Naive thymus-derived CD4-positive, alpha-beta T cell (primary cell): ENCODE data around the gene PTPRR. TPM values are rescaled to one million over a fixed set of nuclear protein-coding genes. Genes with fewer than 3 reads are reported as not detected.

ENCODE experiments used
- ATAC-seq: fragments of 150-1000 bp; cut with Tn5 transposase; 2 replicates; pipeline ENCODE4 v1.10.0; 2021; ENCODE audit warnings: mild to moderate bottlenecking, moderate library complexity
- CTCF ChIA-PET: fragments of 350-600 bp; sonication (Branson Sonifier 250); formaldehyde crosslinking; loops from one replicate; lab custom pipeline; 2021; ENCODE audit warnings: antibody characterized with exemption; lab: Charles Lee
- POLR2A ChIA-PET: fragments of 350-600 bp; sonication (Branson Sonifier 250); formaldehyde crosslinking; loops from one replicate; lab custom pipeline; 2021; ENCODE audit warnings: antibody characterized with exemption, inconsistent platforms; lab: Charles Lee
- DNase-seq, 9 donors: peaks; one replicate each; pipeline versions ENCODE4 v3.0.0 to v3.0.0-alpha.2; 2020 to 2022; ENCODE audit warnings: mixed read lengths in 1 of 9
- H3K27ac ChIP-seq: one replicate; pipeline ENCODE4 v1.7.0; 2013; ENCODE audit warnings: mild to moderate bottlenecking, low read depth, low read length, moderate library complexity
- H3K27me3 ChIP-seq, 2 donors: one replicate each; pipeline ENCODE4 v1.7.0; 2013; ENCODE audit warnings: low read length in 2 of 2, mild to moderate bottlenecking in 2 of 2, moderate library complexity in 2 of 2; ENCODE audit not compliant: control insufficient read depth in 2 of 2, insufficient read depth in 2 of 2
- H3K36me3 ChIP-seq, 3 experiments: 1 replicate in 2 of 3; 2 replicates in 1 of 3; pipeline ENCODE4 v1.7.0; 2013; ENCODE audit warnings: low read length in 3 of 3, mild to moderate bottlenecking in 3 of 3, moderate library complexity in 1 of 3; ENCODE audit not compliant: insufficient read depth in 3 of 3, control insufficient read depth in 2 of 3
- H3K4me1 ChIP-seq, 2 donors: one replicate each; pipeline ENCODE4 v1.7.0; 2013; ENCODE audit warnings: low read length in 2 of 2, mild to moderate bottlenecking in 2 of 2, moderate library complexity in 1 of 2; ENCODE audit not compliant: control insufficient read depth in 2 of 2, insufficient read depth in 2 of 2
- H3K4me3 ChIP-seq: 2 replicates; pipeline ENCODE4 v1.7.0; 2013; ENCODE audit warnings: mild to moderate bottlenecking, low read length
- H3K9me3 ChIP-seq, 3 experiments: 1 replicate in 2 of 3; 2 replicates in 1 of 3; pipeline ENCODE4 v1.7.0; 2013; ENCODE audit warnings: low read length in 3 of 3; ENCODE audit not compliant: control insufficient read depth in 2 of 3
- H3K27ac Mint-ChIP-seq, 9 donors: one replicate each; pipeline ENCODE4 v1.8.0; 2020 to 2022; ENCODE audit warnings: mixed read lengths in 9 of 9, mild to moderate bottlenecking in 8 of 9, moderate library complexity in 5 of 9, inconsistent platforms in 2 of 9
- H3K27me3 Mint-ChIP-seq, 5 donors: one replicate each; pipeline ENCODE4 v1.8.0; 2021 to 2022; ENCODE audit warnings: mixed read lengths in 5 of 5, mild to moderate bottlenecking in 1 of 5
- H3K36me3 Mint-ChIP-seq, 5 donors: one replicate each; pipeline ENCODE4 v1.8.0; 2020 to 2022; ENCODE audit warnings: mixed read lengths in 5 of 5, mild to moderate bottlenecking in 3 of 5, inconsistent platforms in 1 of 5
- H3K4me1 Mint-ChIP-seq, 7 donors: one replicate each; pipeline ENCODE4 v1.8.0; 2020 to 2022; ENCODE audit warnings: mixed read lengths in 7 of 7, mild to moderate bottlenecking in 3 of 7, inconsistent platforms in 1 of 7
- H3K4me3 Mint-ChIP-seq, 10 donors: one replicate each; pipeline ENCODE4 v1.8.0; 2020 to 2022; ENCODE audit warnings: mild to moderate bottlenecking in 10 of 10, mixed read lengths in 10 of 10, moderate library complexity in 6 of 10, inconsistent platforms in 2 of 10
- H3K9me3 Mint-ChIP-seq, 11 donors: one replicate each; pipeline ENCODE4 v1.8.0; 2020 to 2022; ENCODE audit warnings: mixed read lengths in 11 of 11, mild to moderate bottlenecking in 4 of 11, inconsistent platforms in 1 of 11, moderate library complexity in 1 of 11
- intact Hi-C, 2 donors: fragments of 100-400 bp; cut with micrococcal nuclease; formaldehyde crosslinking; loops; one replicate each; pipeline ENCODE4 v1.15.1; 2023
- polyA plus RNA-seq, 2 donors: library from polyadenylated mRNA; unstranded; fragments of 300-500 nt; fragmentation: Illumina TruSeq; gene quantifications; one replicate each; pipeline ENCODE4 v1.2.3, GENCODE V29; 2021
- total RNA-seq, 6 experiments: library from RNA in 5 of 6; stranded (reverse) in 5 of 6; gene quantifications; 1 replicate in 5 of 6; 2 replicates in 1 of 6; pipeline ENCODE4 v1.2.3 and lab custom pipeline; 2021 to 2026

The PTPRR gene
- total and polyA plus RNA-seq, 7 experiments from 2014 or later: not detected

GRCh38 chr12:70641691-70642090, 278.8 kb downstream of the PTPRR start:
- no peak overlapping the region for H3K4me3 Mint-ChIP-seq
- Histone ChIP-seq H3K36me3 (no peaks in the 10 kb centered on the region), H3K4me1 (no peaks in the 10 kb centered on the region), H3K27ac (no peak overlapping the region), H3K4me3 (no peak overlapping the region), H3K27me3 (no peaks in the 10 kb centered on the region), H3K9me3 (no peaks in the 10 kb centered on the region)
- ATAC-seq (no peak), DNase-seq (no peak)
- peaks cover 15 to 40% (median 18%) of the 10 kb centered on the region in 5 donors for H3K27me3 Mint-ChIP-seq
- H3K9me3 Mint-ChIP-seq: no peaks in the 10 kb centered on the region
- H3K4me1 Mint-ChIP-seq: peaks cover 0 to 10% (median 0%) of the 10 kb centered on the region in 7 donors
- POLR2A ChIA-PET: no interaction called here
- CTCF ChIA-PET: no interaction called here
- H3K36me3 Mint-ChIP-seq: no peaks in the 10 kb centered on the region
- H3K27ac Mint-ChIP-seq: no peak overlapping the region
- intact Hi-C loops: no loop called here

GRCh38 chr12:70640901-70641300, 279.6 kb downstream of the PTPRR start:
- peaks cover 16 to 44% (median 20%) of the 10 kb centered on the region in 5 donors for H3K27me3 Mint-ChIP-seq
- no peaks in the 10 kb centered on the region for H3K36me3 Mint-ChIP-seq
- Histone ChIP-seq H3K4me1 (no peaks in the 10 kb centered on the region), H3K4me3 (no peak overlapping the region), H3K27ac (no peak overlapping the region), H3K27me3 (no peaks in the 10 kb centered on the region), H3K9me3 (no peaks in the 10 kb centered on the region), H3K36me3 (no peaks in the 10 kb centered on the region)
- CTCF ChIA-PET: no interaction called here
- H3K27ac Mint-ChIP-seq: no peak overlapping the region
- POLR2A ChIA-PET: no interaction called here
- no peak for DNase-seq
- no peak for ATAC-seq
- peaks cover 0 to 3% (median 0%) of the 10 kb centered on the region in 7 donors for H3K4me1 Mint-ChIP-seq
- no peaks in the 10 kb centered on the region for H3K9me3 Mint-ChIP-seq
- intact Hi-C loops: no loop called here
- no peak overlapping the region for H3K4me3 Mint-ChIP-seq

GRCh38 chr12:70639535-70639934, 281.0 kb downstream of the PTPRR start:
- Mint-ChIP-seq H3K4me1 (no peaks in the 10 kb centered on the region), H3K27me3 (peaks cover 16 to 48% (median 28%) of the 10 kb centered on the region in 5 donors), H3K36me3 (no peaks in the 10 kb centered on the region), H3K9me3 (peaks cover 0 to 2% (median 0%) of the 10 kb centered on the region in 11 donors), H3K4me3 (no peak overlapping the region), H3K27ac (no peak overlapping the region)
- Histone ChIP-seq H3K27ac (no peak overlapping the region), H3K4me3 (no peak overlapping the region), H3K4me1 (no peaks in the 10 kb centered on the region), H3K36me3 (no peaks in the 10 kb centered on the region), H3K27me3 (no peaks in the 10 kb centered on the region), H3K9me3 (no peaks in the 10 kb centered on the region)
- intact Hi-C loops: no loop called here
- ChIA-PET POLR2A (no interaction called here), CTCF (no interaction called here)
- ATAC-seq (no peak), DNase-seq (no peak)

- peaks cover 16 to 41% (median 22%) of the 10 kb centered on the region in 5 donors for H3K27me3 Mint-ChIP-seq
- intact Hi-C loops: no loop called here
- ATAC-seq (no peak), DNase-seq (no peak)
- H3K36me3 Mint-ChIP-seq: no peaks in the 10 kb centered on the region
- no peak overlapping the region for H3K27ac Mint-ChIP-seq
- ChIA-PET POLR2A (no interaction called here), CTCF (no interaction called here)
- H3K9me3 Mint-ChIP-seq: peaks cover 0 to 2% (median 0%) of the 10 kb centered on the region in 11 donors
- Histone ChIP-seq H3K9me3 (no peaks in the 10 kb centered on the region), H3K27ac (no peak overlapping the region), H3K4me1 (no peaks in the 10 kb centered on the region), H3K4me3 (no peak overlapping the region), H3K36me3 (no peaks in the 10 kb centered on the region), H3K27me3 (no peaks in the 10 kb centered on the region)
- H3K4me3 Mint-ChIP-seq: no peak overlapping the region
- no peaks in the 10 kb centered on the region for H3K4me1 Mint-ChIP-seq
Measured at GRCh38 chr12:70638639-70639360, 281.7 kb downstream of the PTPRR start.

GRCh38 chr12:70637303-70638085, 283.0 kb downstream of the PTPRR start, which contains the start of gene PTPRB:
TSS of gene PTPRB (minus strand) at chr12:70637429. CDS start at chr12:70637395, 34 bp downstream.
- H3K27me3 Mint-ChIP-seq: peaks cover 17 to 38% (median 18%) of the 10 kb centered on the region in 5 donors
- no peak for DNase-seq
- Histone ChIP-seq H3K9me3 (no peaks in the 10 kb centered on the region), H3K4me1 (no peaks in the 10 kb centered on the region), H3K27me3 (no peaks in the 10 kb centered on the region), H3K4me3 (no peak within 1 kb of the TSS), H3K36me3 (no peaks in the 10 kb centered on the region), H3K27ac (no peak within 1 kb of the TSS)
- H3K4me3 Mint-ChIP-seq: no peak within 1 kb of the TSS
- no peaks in the 10 kb centered on the region for H3K36me3 Mint-ChIP-seq
- H3K4me1 Mint-ChIP-seq: no peaks in the 10 kb centered on the region
- H3K27ac Mint-ChIP-seq: no peak within 1 kb of the TSS
- ChIA-PET POLR2A (no interaction called here), CTCF (no interaction called here)
- intact Hi-C loops: no loop called here
- peaks cover 0 to 4% (median 0%) of the 10 kb centered on the region in 11 donors for H3K9me3 Mint-ChIP-seq
- no peak for ATAC-seq

- no peak overlapping the region for H3K4me3 Mint-ChIP-seq
- CTCF ChIA-PET: no interaction called here
Measured at GRCh38 chr12:70635755-70636154, 284.8 kb downstream of the PTPRR start.

More at GRCh38 chr12:70635755-70636154, 284.8 kb downstream of the PTPRR start:
- no peak overlapping the region for H3K27ac ChIP-seq
- POLR2A ChIA-PET: no interaction called here
- H3K4me1 ChIP-seq: no peaks in the 10 kb centered on the region
- no peaks in the 10 kb centered on the region for H3K36me3 ChIP-seq
- H3K9me3 Mint-ChIP-seq: peaks cover 0 to 4% (median 0%) of the 10 kb centered on the region in 11 donors
- H3K36me3 Mint-ChIP-seq: no peaks in the 10 kb centered on the region
- H3K27me3 Mint-ChIP-seq: peaks cover 9 to 30% (median 15%) of the 10 kb centered on the region in 5 donors
- H3K27me3 ChIP-seq: no peaks in the 10 kb centered on the region
- no peak for DNase-seq
- intact Hi-C loops: no loop called here
- H3K27ac Mint-ChIP-seq: no peak overlapping the region
- no peaks in the 10 kb centered on the region for H3K9me3 ChIP-seq
- no peaks in the 10 kb centered on the region for H3K4me1 Mint-ChIP-seq
- ATAC-seq: no peak
- no peak overlapping the region for H3K4me3 ChIP-seq
